Karpas-422 (cell line): ENCODE data around the gene LY6G5B. TPM values are rescaled to one million over a fixed set of nuclear protein-coding genes. Genes with fewer than 3 reads are reported as not detected.
A peak's percentile ranks its signal among the peaks of the same experiment; 100 is the strongest.

Source experiments
- DNase-seq: peaks from one replicate; pipeline ENCODE4 v3.0.0-alpha.2; 2015
- H2AFZ ChIP-seq: fragments of 200-600 bp; sonication (generic); 2 replicates; pipeline ENCODE4 v1.6.1; 2014; ENCODE audit warnings: antibody characterized with exemption, low read length, mixed read lengths
- H3K27ac ChIP-seq: fragments of 200-600 bp; sonication (generic); 2 replicates; pipeline ENCODE4 v1.5.1; 2014; ENCODE audit warnings: mild to moderate bottlenecking, low read length, moderate library complexity
- H3K27me3 ChIP-seq: fragments of 200-600 bp; sonication (generic); 2 replicates; pipeline ENCODE4 v1.6.1; 2014; ENCODE audit warnings: low read length, mixed read lengths
- H3K36me3 ChIP-seq: fragments of 200-600 bp; sonication (generic); 2 replicates; pipeline ENCODE4 v1.6.1; 2014; ENCODE audit warnings: low read length, mixed read lengths; ENCODE audit not compliant: insufficient read depth
- H3K4me1 ChIP-seq: fragments of 200-600 bp; sonication (generic); 2 replicates; pipeline ENCODE4 v1.6.1; 2014; ENCODE audit warnings: mild to moderate bottlenecking, low read length, mixed read lengths
- H3K4me2 ChIP-seq: fragments of 200-600 bp; sonication (generic); 2 replicates; pipeline ENCODE4 v1.6.1; 2014; ENCODE audit warnings: low read length, low read depth, mild to moderate bottlenecking; ENCODE audit not compliant: poor library complexity, severe bottlenecking
- H3K4me3 ChIP-seq: fragments of 200-600 bp; sonication (generic); 2 replicates; pipeline ENCODE4 v1.5.1; 2014; ENCODE audit warnings: mild to moderate bottlenecking, antibody characterized with exemption, low read length, mixed read lengths
- H3K79me2 ChIP-seq: fragments of 200-600 bp; sonication (generic); 2 replicates; pipeline ENCODE4 v1.6.1; 2014; ENCODE audit warnings: mild to moderate bottlenecking, low read length, mixed read lengths
- H3K9ac ChIP-seq: fragments of 200-600 bp; sonication (generic); 2 replicates; pipeline ENCODE4 v1.6.0; 2014; ENCODE audit warnings: low read length
- H3K9me2 ChIP-seq: fragments of 200-600 bp; sonication (generic), shearing (Covaris generic); replicated peaks from 2 replicates; pipeline ENCODE4 v1.6.0; 2014; ENCODE audit warnings: mild to moderate bottlenecking, low read length, moderate library complexity; ENCODE audit not compliant: insufficient read depth
- H3K9me3 ChIP-seq: fragments of 300-700, 200-600 bp; sonication (generic); 2 replicates; pipeline ENCODE4 v1.6.1; 2014; ENCODE audit warnings: low read length, mixed read lengths
- H4K20me1 ChIP-seq: fragments of 200-600 bp; sonication (generic); 2 replicates; pipeline ENCODE4 v1.6.1; 2014; ENCODE audit warnings: mild to moderate bottlenecking, antibody characterized with exemption, low read length, low read depth; ENCODE audit not compliant: insufficient read depth
- total RNA-seq: library from RNA; depleted of rRNA; stranded (reverse); fragments of >200 nt; shearing (Covaris generic); gene quantifications from 2 replicates; pipeline ENCODE4 v1.2.3, GENCODE V29; 2014; ENCODE audit warnings: low replicate concordance; rRNA removed

Gene LY6G5B
- total RNA-seq, result 3.4 and 7.3 TPM in 2 replicates

DNA sequence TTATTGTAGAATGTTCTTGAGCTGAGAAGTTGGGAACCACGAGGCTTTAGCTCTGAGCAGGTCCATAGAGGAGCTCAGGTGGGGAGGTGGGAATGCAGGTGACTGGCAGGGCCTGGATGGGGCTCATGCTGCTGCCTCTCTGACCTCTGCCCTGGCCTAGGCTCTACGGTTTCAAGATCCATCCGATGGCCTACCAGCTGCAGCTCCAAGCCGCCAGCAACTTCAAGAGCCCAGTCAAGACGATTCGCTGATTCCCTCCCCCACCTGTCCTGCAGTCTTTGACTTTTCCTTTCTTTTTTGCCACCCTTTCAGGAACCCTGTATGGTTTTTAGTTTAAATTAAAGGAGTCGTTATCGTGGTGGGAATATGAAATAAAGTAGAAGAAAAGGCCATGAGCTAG lies at the start of gene LY6G5B:
Gene LY6G5B (plus strand): TSS at position 301 of the 400 bp plus-strand sequence. CDS start 975 bp downstream, outside the sequence.
- Histone ChIP-seq H3K4me2 (no peak within 1 kb of the TSS), H3K4me1 (peaks cover 10% of the 10 kb centered on the region), H3K9ac (no peak within 1 kb of the TSS), H2AFZ (no peak within 1 kb of the TSS), H3K9me2 (no peaks in the 10 kb centered on the region), H3K36me3 (peaks cover 33% of the 10 kb centered on the region), H4K20me1 (peaks cover 9% of the 10 kb centered on the region; the same call in 1 of the 2 replicates), H3K27me3 (no peaks in the 10 kb centered on the region), H3K79me2 (peaks cover 28% of the 10 kb centered on the region), H3K9me3 (no peaks in the 10 kb centered on the region), H3K27ac (no peak within 1 kb of the TSS), H3K4me3 (no peak within 1 kb of the TSS)
- DNase-seq, result no peak

- Histone ChIP-seq H3K4me1 (peaks cover 25% of the 10 kb centered on the region), H3K9ac (peak within 1 kb of the TSS; percentile 100), H3K36me3 (peaks cover 41% of the 10 kb centered on the region), H3K4me3 (peak within 1 kb of the TSS; percentile 99), H2AFZ (peak within 1 kb of the TSS; percentile 87; the same call in 1 of the 2 replicates), H3K27ac (peak within 1 kb of the TSS; percentile 96), H4K20me1 (peaks cover 29% of the 10 kb centered on the region), H3K27me3 (no peaks in the 10 kb centered on the region), H3K4me2 (peak within 1 kb of the TSS; percentile 98), H3K9me3 (no peaks in the 10 kb centered on the region), H3K79me2 (peaks cover 42% of the 10 kb centered on the region), H3K9me2 (no peaks in the 10 kb centered on the region)
- DNase-seq, result peak; percentile 91
Observed at GRCh38 chr6:31620586-31621319, 49.0 kb upstream of the LY6G5B start, which contains the start of gene PRRC2A. Gene PRRC2A (plus strand): TSS chr6:31620715. CDS start chr6:31622790, 2,075 bp downstream.

- Histone ChIP-seq H3K36me3 (peaks cover 47% of the 10 kb centered on the region), H3K27ac (peak overlapping the region; percentile 92), H3K27me3 (no peaks in the 10 kb centered on the region), H3K9me3 (no peaks in the 10 kb centered on the region), H3K4me2 (peak overlapping the region; percentile 98), H3K9me2 (no peaks in the 10 kb centered on the region), H3K9ac (peak overlapping the region; percentile 100), H3K4me1 (peaks cover 21% of the 10 kb centered on the region), H4K20me1 (peaks cover 32% of the 10 kb centered on the region), H2AFZ (no peak overlapping the region), H3K79me2 (peaks cover 46% of the 10 kb centered on the region), H3K4me3 (peak overlapping the region; percentile 99)
- peak; percentile 39 for DNase-seq
Observed at GRCh38 chr6:31621320-31621939, 48.3 kb upstream of the LY6G5B start.

GRCh38 chr6:31621991-31622390 lies 47.8 kb upstream of the LY6G5B start:
- Histone ChIP-seq H3K9ac (peak overlapping the region; percentile 100), H3K79me2 (peaks cover 46% of the 10 kb centered on the region), H3K4me1 (peaks cover 21% of the 10 kb centered on the region), H3K4me3 (peak overlapping the region; percentile 99), H3K36me3 (peaks cover 52% of the 10 kb centered on the region), H2AFZ (no peak overlapping the region), H3K4me2 (peak overlapping the region; percentile 98), H3K27me3 (no peaks in the 10 kb centered on the region), H3K9me2 (no peaks in the 10 kb centered on the region), H3K9me3 (no peaks in the 10 kb centered on the region), H3K27ac (peak overlapping the region; percentile 92), H4K20me1 (peaks cover 38% of the 10 kb centered on the region)
- DNase-seq, result no peak

DNA sequence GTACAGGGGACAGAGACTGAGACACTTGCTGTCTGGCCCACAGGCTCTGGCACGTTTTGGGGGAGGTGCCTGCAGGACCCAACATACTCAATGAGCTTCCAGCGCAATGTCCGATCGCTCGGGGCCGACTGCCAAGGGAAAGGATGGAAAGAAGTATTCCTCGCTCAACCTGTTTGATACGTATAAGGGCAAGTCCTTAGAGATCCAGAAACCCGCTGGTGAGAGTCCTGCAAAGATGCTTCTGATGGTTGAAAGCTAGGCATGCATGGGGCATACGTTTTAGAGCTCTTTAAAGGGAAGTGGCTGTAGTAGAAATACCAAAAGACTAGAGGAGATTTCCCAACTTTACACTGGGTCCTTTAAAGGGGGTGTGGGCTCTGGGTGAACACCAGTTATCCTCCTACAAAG lies 47.1 kb upstream of the LY6G5B start:
- Histone ChIP-seq H3K4me1 (peaks cover 21% of the 10 kb centered on the region), H3K79me2 (peaks cover 46% of the 10 kb centered on the region), H3K27ac (no peak overlapping the region), H3K4me2 (peak overlapping the region; percentile 98), H3K4me3 (no peak overlapping the region), H3K9me3 (no peaks in the 10 kb centered on the region), H2AFZ (no peak overlapping the region), H3K27me3 (no peaks in the 10 kb centered on the region), H3K36me3 (peaks cover 59% of the 10 kb centered on the region), H3K9ac (peak overlapping the region; percentile 100; the same call in 1 of the 2 replicates), H4K20me1 (peaks cover 39% of the 10 kb centered on the region), H3K9me2 (no peaks in the 10 kb centered on the region)
- DNase-seq, result peak; percentile 38

DNA sequence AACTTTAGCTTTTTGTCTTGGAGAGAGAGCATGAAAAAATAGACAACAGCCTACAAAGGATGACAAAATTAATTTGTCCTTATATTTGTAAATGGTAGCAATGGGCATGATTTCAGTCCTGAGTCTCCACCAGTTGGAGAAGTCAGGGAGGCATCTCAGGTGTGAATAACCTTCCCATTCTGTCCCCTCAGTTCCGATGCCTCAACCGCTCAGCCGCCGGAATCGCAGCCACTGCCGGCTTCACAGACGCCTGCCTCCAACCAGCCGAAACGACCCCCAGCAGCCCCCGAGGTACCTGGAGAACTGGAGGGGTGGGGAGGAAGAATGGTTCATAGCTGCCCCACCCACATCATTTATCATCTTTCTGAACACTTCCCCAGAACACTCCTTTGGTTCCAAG lies 45.7 kb upstream of the LY6G5B start:
- H3K4me1 ChIP-seq, result peaks cover 21% of the 10 kb centered on the region
- peaks cover 46% of the 10 kb centered on the region for H3K79me2 ChIP-seq
- H3K27me3 ChIP-seq, result no peaks in the 10 kb centered on the region
- no peaks in the 10 kb centered on the region for H3K9me3 ChIP-seq
- no peak overlapping the region for H2AFZ ChIP-seq
- H3K4me3 ChIP-seq, result no peak overlapping the region
- no peak for DNase-seq
- H4K20me1 ChIP-seq, result peaks cover 40% of the 10 kb centered on the region
- H3K9ac ChIP-seq, result no peak overlapping the region
- no peaks in the 10 kb centered on the region for H3K9me2 ChIP-seq
- peaks cover 69% of the 10 kb centered on the region for H3K36me3 ChIP-seq
- H3K4me2 ChIP-seq, result no peak overlapping the region
- no peak overlapping the region for H3K27ac ChIP-seq

GRCh38 chr6:31626952-31627351 lies 42.8 kb upstream of the LY6G5B start:
- Histone ChIP-seq H3K27ac (no peak overlapping the region), H3K9me2 (no peaks in the 10 kb centered on the region), H3K36me3 (peaks cover 83% of the 10 kb centered on the region), H3K4me2 (no peak overlapping the region), H3K79me2 (peaks cover 32% of the 10 kb centered on the region), H3K9ac (no peak overlapping the region), H4K20me1 (peaks cover 43% of the 10 kb centered on the region), H3K4me3 (no peak overlapping the region), H3K27me3 (no peaks in the 10 kb centered on the region), H2AFZ (no peak overlapping the region), H3K9me3 (no peaks in the 10 kb centered on the region), H3K4me1 (peaks cover 10% of the 10 kb centered on the region)
- no peak for DNase-seq

DNA sequence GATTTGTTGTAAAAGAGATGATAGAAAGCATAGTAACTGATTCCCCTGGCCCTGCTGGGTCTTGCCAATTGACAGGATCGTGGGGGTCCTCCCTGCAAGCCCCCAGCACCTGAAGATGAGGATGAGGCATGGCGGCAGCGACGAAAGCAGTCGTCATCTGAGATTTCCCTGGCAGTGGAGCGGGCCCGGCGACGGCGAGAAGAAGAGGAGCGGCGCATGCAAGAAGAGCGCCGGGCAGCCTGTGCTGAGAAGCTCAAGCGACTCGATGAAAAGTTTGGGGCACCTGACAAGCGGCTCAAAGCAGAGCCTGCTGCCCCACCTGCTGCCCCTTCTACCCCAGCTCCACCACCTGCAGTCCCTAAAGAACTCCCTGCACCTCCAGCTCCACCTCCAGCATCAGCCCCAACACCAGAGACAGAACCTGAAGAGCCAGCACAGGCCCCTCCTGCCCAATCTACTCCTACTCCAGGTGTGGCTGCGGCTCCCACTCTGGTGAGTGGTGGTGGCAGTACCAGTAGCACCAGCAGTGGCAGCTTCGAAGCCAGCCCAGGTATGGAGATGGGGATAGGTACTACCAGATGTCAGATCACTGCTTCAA lies 42.0 kb upstream of the LY6G5B start:
- peaks cover 36% of the 10 kb centered on the region for H4K20me1 ChIP-seq
- peaks cover 24% of the 10 kb centered on the region for H3K79me2 ChIP-seq

More for the DNA sequence above, 42.0 kb upstream of the LY6G5B start:
- DNase-seq, result no peak
- Histone ChIP-seq H3K4me1 (peaks cover 2% of the 10 kb centered on the region), H3K36me3 (peaks cover 77% of the 10 kb centered on the region), H3K9me3 (no peaks in the 10 kb centered on the region), H2AFZ (no peak overlapping the region), H3K27me3 (no peaks in the 10 kb centered on the region), H3K4me2 (no peak overlapping the region), H3K4me3 (no peak overlapping the region), H3K9me2 (no peaks in the 10 kb centered on the region), H3K27ac (no peak overlapping the region), H3K9ac (no peak overlapping the region)
